Nephron (organoid): ENCODE measurements around the gene GPR35.

Source experiments
- H3K27ac Mint-ChIP-seq, 3 experiments: 2 replicates each; pipeline ENCODE4 v1.8.0; 2020; ENCODE audit warnings: mixed read lengths in 3 of 3, mild to moderate bottlenecking in 2 of 3, moderate library complexity in 1 of 3
- H3K27me3 Mint-ChIP-seq: 2 replicates; pipeline ENCODE4 v1.8.0; 2021; ENCODE audit warnings: low read depth, mild to moderate bottlenecking, moderate library complexity, mixed read lengths
- H3K36me3 Mint-ChIP-seq: 2 replicates; pipeline ENCODE4 v1.8.0; 2020; ENCODE audit warnings: low read depth, mixed read lengths
- H3K4me1 Mint-ChIP-seq: 2 replicates; pipeline ENCODE4 v1.8.0; 2020; ENCODE audit warnings: mixed read lengths
- H3K4me3 Mint-ChIP-seq, 3 experiments: 2 replicates each; pipeline ENCODE4 v1.8.0; 2020; ENCODE audit warnings: mild to moderate bottlenecking in 3 of 3, mixed read lengths in 3 of 3, moderate library complexity in 2 of 3
- H3K9me3 Mint-ChIP-seq: 2 replicates; pipeline ENCODE4 v1.8.0; 2020; ENCODE audit warnings: mixed read lengths
- CTCF ChIP-seq, 3 experiments: fragments of 200-600 bp; sonication (generic); IDR thresholded peaks; one replicate each; pipeline ENCODE4 v1.5.0; 2021; ENCODE audit warnings: antibody characterized with exemption in 3 of 3; ENCODE audit not compliant: unreplicated experiment in 3 of 3

Gene GPR35

GRCh38 chr2:240586919-240587800 is 38.1 kb upstream of the GPR35 start:
- Mint-ChIP-seq H3K4me1 (peaks cover 37% of the 10 kb centered on the region), H3K36me3 (peaks cover 23% of the 10 kb centered on the region), H3K27me3 (no peaks in the 10 kb centered on the region), H3K27ac (peak overlapping the region in 2 of 3 experiments; percentile 5 to 14), H3K9me3 (no peaks in the 10 kb centered on the region), H3K4me3 (peak overlapping the region; percentile 79 to 97 (median 93))
- no peak for TF ChIP-seq CTCF (IDR thresholded peaks at IDR 0.05; ENCODE audit: unreplicated experiment in 3 of 3)

GRCh38 chr2:240588006-240588655 is 37.1 kb upstream of the GPR35 start:
- Mint-ChIP-seq H3K36me3 (peaks cover 16% of the 10 kb centered on the region), H3K9me3 (no peaks in the 10 kb centered on the region), H3K4me1 (peaks cover 32% of the 10 kb centered on the region), H3K27me3 (no peaks in the 10 kb centered on the region), H3K4me3 (peak overlapping the region; percentile 79 to 97 (median 93)), H3K27ac (peak overlapping the region; percentile 5 to 14 (median 6))
- no peak for TF ChIP-seq CTCF (IDR thresholded peaks at IDR 0.05; ENCODE audit: unreplicated experiment in 3 of 3)

GRCh38 chr2:240588669-240589068 is 36.6 kb upstream of the GPR35 start:
- peak overlapping the region in 2 of 3 experiments; percentile 6 to 14 for H3K27ac Mint-ChIP-seq
- no peaks in the 10 kb centered on the region for H3K27me3 Mint-ChIP-seq
- peaks cover 32% of the 10 kb centered on the region for H3K4me1 Mint-ChIP-seq
- peaks cover 16% of the 10 kb centered on the region for H3K36me3 Mint-ChIP-seq
- peak overlapping the region; percentile 34 to 93 (median 79) for H3K4me3 Mint-ChIP-seq
- TF ChIP-seq CTCF (IDR thresholded peaks at IDR 0.05; ENCODE audit: unreplicated experiment in 3 of 3) = no peak
- no peaks in the 10 kb centered on the region for H3K9me3 Mint-ChIP-seq

GRCh38 chr2:240589375-240589774 is 35.9 kb upstream of the GPR35 start:
- TF ChIP-seq CTCF (IDR thresholded peaks at IDR 0.05; ENCODE audit: unreplicated experiment in 3 of 3) = no peak
- Mint-ChIP-seq H3K27ac (peak overlapping the region in 1 of 3 experiments; percentile 14), H3K36me3 (peaks cover 16% of the 10 kb centered on the region), H3K27me3 (no peaks in the 10 kb centered on the region), H3K4me1 (peaks cover 30% of the 10 kb centered on the region), H3K4me3 (peak overlapping the region; percentile 19 to 93 (median 42)), H3K9me3 (no peaks in the 10 kb centered on the region)

GRCh38 chr2:240589850-240590525 is 35.3 kb upstream of the GPR35 start:
- Mint-ChIP-seq H3K27me3 (no peaks in the 10 kb centered on the region), H3K36me3 (peaks cover 16% of the 10 kb centered on the region), H3K4me1 (peaks cover 24% of the 10 kb centered on the region), H3K4me3 (peak overlapping the region; percentile 19 to 42 (median 27)), H3K27ac (peak overlapping the region in 1 of 3 experiments; percentile 14), H3K9me3 (no peaks in the 10 kb centered on the region)
- no peak for TF ChIP-seq CTCF (IDR thresholded peaks at IDR 0.05; ENCODE audit: unreplicated experiment in 3 of 3)
